NCI-H524 (cell line): ENCODE results near the gene TSPYL6.

Experiments used
- DNase-seq, 2 experiments: peaks; one replicate each; lab custom pipeline; 2025; lab: John Stamatoyannopoulos, UW

TSPYL6 gene

GRCh38 chr2:54255230-54256090 lies 569 bp downstream of the TSPYL6 start:
- DNase-seq, result no peak

- DNase-seq, result no peak
These were observed 1.8 kb downstream of the TSPYL6 start for GRCh38 chr2:54254180-54254579.

- no peak for DNase-seq
These were observed 6.4 kb downstream of the TSPYL6 start for GRCh38 chr2:54249629-54250028.

- DNase-seq, result no peak
These were observed 8.9 kb downstream of the TSPYL6 start for GRCh38 chr2:54247115-54247514.

- DNase-seq, result peak in 1 of 2 experiments; percentile 13
These were observed 15.2 kb downstream of the TSPYL6 start for GRCh38 chr2:54240515-54241469.

- peak; percentile 3 to 51 for DNase-seq
These were observed 16.6 kb downstream of the TSPYL6 start for GRCh38 chr2:54239427-54239826.

GRCh38 chr2:54237428-54237827 lies 18.6 kb downstream of the TSPYL6 start:
- DNase-seq, result no peak

GRCh38 chr2:54233832-54234649 lies 22.0 kb downstream of the TSPYL6 start:
- no peak for DNase-seq

- no peak for DNase-seq
These were observed 27.1 kb downstream of the TSPYL6 start for GRCh38 chr2:54228945-54229344.

GRCh38 chr2:54227798-54228197 lies 28.2 kb downstream of the TSPYL6 start:
- no peak for DNase-seq

- no peak for DNase-seq
These were observed 29.8 kb downstream of the TSPYL6 start for GRCh38 chr2:54226260-54226659.

GRCh38 chr2:54224997-54225396 lies 31.0 kb downstream of the TSPYL6 start:
- DNase-seq, result no peak

- DNase-seq, result no peak
These were observed 42.9 kb downstream of the TSPYL6 start for GRCh38 chr2:54213082-54213481.

GRCh38 chr2:54212456-54212855 lies 43.6 kb downstream of the TSPYL6 start:
- DNase-seq, result no peak

GRCh38 chr2:54209379-54209778 lies 46.6 kb downstream of the TSPYL6 start:
- DNase-seq, result no peak

GRCh38 chr2:54208364-54209240 lies 47.4 kb downstream of the TSPYL6 start:
- no peak for DNase-seq

GRCh38 chr2:54207666-54208195 lies 48.3 kb downstream of the TSPYL6 start:
- DNase-seq, result no peak

GRCh38 chr2:54206596-54206995 lies 49.4 kb downstream of the TSPYL6 start:
- peak; percentile 23 to 59 for DNase-seq

- DNase-seq, result no peak
These were observed 51.6 kb downstream of the TSPYL6 start for GRCh38 chr2:54204476-54204875.
